Panc1 (cell line): ENCODE data around the gene BAIAP3. TPM values are rescaled to one million over a fixed set of nuclear protein-coding genes. Genes with fewer than 3 reads are reported as not detected.

Experiments
- ATAC-seq: fragments of 200-7000 bp; cut with Tn5 transposase; 2 replicates; pipeline ENCODE4 v1.9.1; 2020; ENCODE audit warnings: mild to moderate bottlenecking, moderate library complexity
- BruUV-seq: library from RNA; stranded (reverse); fragments of 400-500 nt; replicated peaks from 2 replicates; lab custom pipeline; 2021; lab: Mats Ljungman, UMichigan
- CTCF ChIA-PET: fragments of 300-600 bp; sonication (Branson Sonifier 250); formaldehyde crosslinking; loops from one replicate; lab custom pipeline; 2022; ENCODE audit warnings: antibody characterized with exemption; lab: Charles Lee
- POLR2A ChIA-PET: fragments of 300-600 bp; sonication (Branson Sonifier 250); formaldehyde crosslinking; loops from one replicate; lab custom pipeline; 2022; ENCODE audit warnings: antibody characterized with exemption; lab: Charles Lee
- DNase-seq: peaks from one replicate; pipeline ENCODE4 v3.0.0-alpha.2; 2010; ENCODE audit warnings: low read depth, low spot score
- H3K27ac ChIP-seq: 2 replicates; pipeline ENCODE4 v1.5.1; 2011; ENCODE audit warnings: mild to moderate bottlenecking, low read length, inconsistent platforms
- H3K27me3 ChIP-seq: fragments of 200-500 bp; sonication (Bioruptor generic); 2 replicates; pipeline ENCODE4 v1.6.0; 2014; ENCODE audit warnings: low read length, inconsistent platforms; ENCODE audit not compliant: control insufficient read depth, insufficient read depth
- H3K36me3 ChIP-seq: fragments of 200-500 bp; sonication (Bioruptor generic); 2 replicates; pipeline ENCODE4 v1.5.1; 2014; ENCODE audit warnings: inconsistent platforms, mild to moderate bottlenecking, low read length, moderate library complexity; ENCODE audit not compliant: control insufficient read depth, insufficient read depth
- H3K4me1 ChIP-seq: 2 replicates; pipeline ENCODE4 v1.5.1; 2011; ENCODE audit warnings: inconsistent platforms, mild to moderate bottlenecking, low read length, moderate library complexity; ENCODE audit not compliant: control insufficient read depth, insufficient read depth
- H3K4me3 ChIP-seq, 2 experiments: 2 replicates each; pipeline ENCODE4 v1.5.1; 2011 to 2012; ENCODE audit warnings: low read depth in 2 of 2, low read length in 2 of 2, mild to moderate bottlenecking in 2 of 2, inconsistent platforms in 1 of 2, moderate library complexity in 1 of 2
- H3K9me3 ChIP-seq: fragments of 200-500 bp; sonication (Bioruptor generic); 2 replicates; pipeline ENCODE4 v1.5.1; 2014; ENCODE audit warnings: low read depth, mild to moderate bottlenecking, inconsistent platforms, low read length, moderate library complexity; ENCODE audit not compliant: control insufficient read depth, insufficient read depth
- POLR2AphosphoS5 ChIP-seq: IDR thresholded peaks from 2 replicates; pipeline ENCODE4 v1.6.1; 2012; ENCODE audit warnings: mild to moderate bottlenecking, low read depth, low read length, moderate library complexity
- SIN3A ChIP-seq: IDR thresholded peaks from 2 replicates; pipeline ENCODE4 v1.6.1; 2012; ENCODE audit warnings: low read depth, mild to moderate bottlenecking, low read length, moderate library complexity, borderline replicate concordance; ENCODE audit not compliant: insufficient read depth
- TCF7L2 ChIP-seq: IDR thresholded peaks from 2 replicates; pipeline ENCODE4 v1.6.1; 2011; ENCODE audit warnings: mild to moderate bottlenecking, low read depth, low read length, inconsistent platforms
- in situ Hi-C: cut with HindIII; loops from 2 replicates; pipeline ENCODE4 v1.10.0; 2016; ENCODE audit warnings: low sequenced_read_pairs, low pct_unique_long_range_greater_than_20kb
- intact Hi-C: fragments of 100-400 bp; cut with micrococcal nuclease; formaldehyde crosslinking; loops from one replicate; pipeline ENCODE4 v1.10.0; 2022; ENCODE audit not compliant: unreplicated experiment
- total RNA-seq: library from RNA; stranded (reverse); gene quantifications from one replicate; pipeline ENCODE4 v1.2.1, GENCODE V29; 2021; ENCODE audit not compliant: unreplicated experiment
- TF ChIP-seq, protein P1 (sequence below): fragments of 450-650 bp; IDR thresholded peaks from 2 replicates; pipeline ENCODE4 v1.5.1; 2017; ENCODE audit warnings: mild to moderate bottlenecking
- TF ChIP-seq, protein P2 (sequence below), 2 experiments: IDR thresholded peaks; 2 replicates each; pipeline ENCODE4 v1.6.1; 2011 to 2012; ENCODE audit warnings: low read depth in 2 of 2, control low read depth in 1 of 2, low read length in 1 of 2, mild to moderate bottlenecking in 1 of 2, moderate library complexity in 1 of 2; ENCODE audit not compliant: insufficient read depth in 1 of 2

The BAIAP3 gene
- total RNA-seq, 1 experiment from 2014 or later, result 9.4 TPM

DNA sequence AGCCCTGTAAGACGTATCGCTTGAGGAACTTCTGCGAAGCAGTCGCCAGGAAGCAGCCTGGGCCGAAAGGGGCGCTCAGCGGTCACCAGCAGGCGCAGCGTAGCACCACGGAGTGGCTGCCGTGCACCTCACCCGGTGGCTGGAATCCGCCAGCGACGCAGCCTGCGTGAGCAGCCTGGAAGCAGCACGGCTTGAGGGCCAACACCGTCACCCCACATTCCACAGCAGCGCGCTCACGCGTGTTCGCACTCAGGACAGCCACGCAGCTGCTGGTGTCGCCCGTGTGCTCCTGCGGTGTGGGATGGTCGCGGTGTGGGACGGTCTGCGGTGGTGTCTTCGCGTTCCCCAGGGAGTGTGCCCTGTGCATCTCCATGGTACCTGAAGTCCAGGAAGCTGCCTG lies 14.4 kb upstream of the BAIAP3 start:
- BruUV-seq, result no TSS peak
- ChIA-PET CTCF (no interaction called here), POLR2A (no interaction called here)
- Histone ChIP-seq H3K27me3 (no peaks in the 10 kb centered on the region), H3K4me1 (no peaks in the 10 kb centered on the region), H3K36me3 (peaks cover 23% of the 10 kb centered on the region), H3K9me3 (no peaks in the 10 kb centered on the region), H3K4me3 (no peak overlapping the region), H3K27ac (no peak overlapping the region)
- no peak for DNase-seq
- intact Hi-C loops (no loop called here), in situ Hi-C loops (no loop called here)
- no peak for ATAC-seq
- TF ChIP-seq TCF7L2 (no peak), POLR2AphosphoS5 (no peak), SIN3A (no peak)
- TF ChIP-seq, protein P1, sequence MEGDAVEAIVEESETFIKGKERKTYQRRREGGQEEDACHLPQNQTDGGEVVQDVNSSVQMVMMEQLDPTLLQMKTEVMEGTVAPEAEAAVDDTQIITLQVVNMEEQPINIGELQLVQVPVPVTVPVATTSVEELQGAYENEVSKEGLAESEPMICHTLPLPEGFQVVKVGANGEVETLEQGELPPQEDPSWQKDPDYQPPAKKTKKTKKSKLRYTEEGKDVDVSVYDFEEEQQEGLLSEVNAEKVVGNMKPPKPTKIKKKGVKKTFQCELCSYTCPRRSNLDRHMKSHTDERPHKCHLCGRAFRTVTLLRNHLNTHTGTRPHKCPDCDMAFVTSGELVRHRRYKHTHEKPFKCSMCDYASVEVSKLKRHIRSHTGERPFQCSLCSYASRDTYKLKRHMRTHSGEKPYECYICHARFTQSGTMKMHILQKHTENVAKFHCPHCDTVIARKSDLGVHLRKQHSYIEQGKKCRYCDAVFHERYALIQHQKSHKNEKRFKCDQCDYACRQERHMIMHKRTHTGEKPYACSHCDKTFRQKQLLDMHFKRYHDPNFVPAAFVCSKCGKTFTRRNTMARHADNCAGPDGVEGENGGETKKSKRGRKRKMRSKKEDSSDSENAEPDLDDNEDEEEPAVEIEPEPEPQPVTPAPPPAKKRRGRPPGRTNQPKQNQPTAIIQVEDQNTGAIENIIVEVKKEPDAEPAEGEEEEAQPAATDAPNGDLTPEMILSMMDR, result no peak
- TF ChIP-seq, protein P2, sequence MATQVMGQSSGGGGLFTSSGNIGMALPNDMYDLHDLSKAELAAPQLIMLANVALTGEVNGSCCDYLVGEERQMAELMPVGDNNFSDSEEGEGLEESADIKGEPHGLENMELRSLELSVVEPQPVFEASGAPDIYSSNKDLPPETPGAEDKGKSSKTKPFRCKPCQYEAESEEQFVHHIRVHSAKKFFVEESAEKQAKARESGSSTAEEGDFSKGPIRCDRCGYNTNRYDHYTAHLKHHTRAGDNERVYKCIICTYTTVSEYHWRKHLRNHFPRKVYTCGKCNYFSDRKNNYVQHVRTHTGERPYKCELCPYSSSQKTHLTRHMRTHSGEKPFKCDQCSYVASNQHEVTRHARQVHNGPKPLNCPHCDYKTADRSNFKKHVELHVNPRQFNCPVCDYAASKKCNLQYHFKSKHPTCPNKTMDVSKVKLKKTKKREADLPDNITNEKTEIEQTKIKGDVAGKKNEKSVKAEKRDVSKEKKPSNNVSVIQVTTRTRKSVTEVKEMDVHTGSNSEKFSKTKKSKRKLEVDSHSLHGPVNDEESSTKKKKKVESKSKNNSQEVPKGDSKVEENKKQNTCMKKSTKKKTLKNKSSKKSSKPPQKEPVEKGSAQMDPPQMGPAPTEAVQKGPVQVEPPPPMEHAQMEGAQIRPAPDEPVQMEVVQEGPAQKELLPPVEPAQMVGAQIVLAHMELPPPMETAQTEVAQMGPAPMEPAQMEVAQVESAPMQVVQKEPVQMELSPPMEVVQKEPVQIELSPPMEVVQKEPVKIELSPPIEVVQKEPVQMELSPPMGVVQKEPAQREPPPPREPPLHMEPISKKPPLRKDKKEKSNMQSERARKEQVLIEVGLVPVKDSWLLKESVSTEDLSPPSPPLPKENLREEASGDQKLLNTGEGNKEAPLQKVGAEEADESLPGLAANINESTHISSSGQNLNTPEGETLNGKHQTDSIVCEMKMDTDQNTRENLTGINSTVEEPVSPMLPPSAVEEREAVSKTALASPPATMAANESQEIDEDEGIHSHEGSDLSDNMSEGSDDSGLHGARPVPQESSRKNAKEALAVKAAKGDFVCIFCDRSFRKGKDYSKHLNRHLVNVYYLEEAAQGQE (IDR thresholded peaks at IDR 0.05; ENCODE audit: insufficient read depth in 1 of 2, low read depth in 2 of 2, low read length in 1 of 2), result no peak

DNA sequence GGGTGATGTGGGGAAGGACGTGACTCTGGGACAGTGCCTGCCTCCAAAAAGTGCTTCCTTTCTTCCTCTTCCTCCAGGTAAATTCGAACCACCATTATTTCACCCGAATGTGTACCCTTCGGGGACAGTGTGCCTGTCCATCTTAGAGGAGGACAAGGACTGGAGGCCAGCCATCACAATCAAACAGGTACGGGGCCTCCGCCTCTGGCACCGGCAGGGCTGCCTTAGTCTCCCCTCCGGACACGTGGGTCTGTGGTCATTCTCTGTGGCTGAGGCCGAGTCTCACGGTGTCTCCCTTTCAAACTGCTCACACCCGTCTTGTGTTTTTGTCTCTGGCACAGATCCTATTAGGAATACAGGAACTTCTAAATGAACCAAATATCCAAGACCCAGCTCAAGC lies 13.3 kb upstream of the BAIAP3 start:
- no peak overlapping the region for H3K27ac ChIP-seq
- DNase-seq (no peak), ATAC-seq (no peak)
- no peaks in the 10 kb centered on the region for H3K4me1 ChIP-seq
- TF ChIP-seq SIN3A (no peak), POLR2AphosphoS5 (no peak)
- TF ChIP-seq, protein P1, result no peak
- TF ChIP-seq, protein P2 (IDR thresholded peaks at IDR 0.05; ENCODE audit: insufficient read depth in 1 of 2, low read depth in 2 of 2, low read length in 1 of 2), result no peak
- H3K4me3 ChIP-seq, result no peak overlapping the region
- BruUV-seq, result no TSS peak
- in situ Hi-C loops, result no loop called here
- no peaks in the 10 kb centered on the region for H3K27me3 ChIP-seq
- intact Hi-C loops, result no loop called here
- H3K36me3 ChIP-seq, result peaks cover 17% of the 10 kb centered on the region
- POLR2A ChIA-PET, result no interaction called here
- H3K9me3 ChIP-seq, result no peaks in the 10 kb centered on the region
- CTCF ChIA-PET, result no interaction called here
